NCI-H526 (cell line): Measurements from ENCODE around the gene RPLP1.
A peak's percentile ranks its signal among the peaks of the same experiment; 100 is the strongest.

ENCODE experiments used
- DNase-seq, 2 experiments: peaks; one replicate each; lab custom pipeline; 2025; lab: John Stamatoyannopoulos, UW

The RPLP1 gene

DNA sequence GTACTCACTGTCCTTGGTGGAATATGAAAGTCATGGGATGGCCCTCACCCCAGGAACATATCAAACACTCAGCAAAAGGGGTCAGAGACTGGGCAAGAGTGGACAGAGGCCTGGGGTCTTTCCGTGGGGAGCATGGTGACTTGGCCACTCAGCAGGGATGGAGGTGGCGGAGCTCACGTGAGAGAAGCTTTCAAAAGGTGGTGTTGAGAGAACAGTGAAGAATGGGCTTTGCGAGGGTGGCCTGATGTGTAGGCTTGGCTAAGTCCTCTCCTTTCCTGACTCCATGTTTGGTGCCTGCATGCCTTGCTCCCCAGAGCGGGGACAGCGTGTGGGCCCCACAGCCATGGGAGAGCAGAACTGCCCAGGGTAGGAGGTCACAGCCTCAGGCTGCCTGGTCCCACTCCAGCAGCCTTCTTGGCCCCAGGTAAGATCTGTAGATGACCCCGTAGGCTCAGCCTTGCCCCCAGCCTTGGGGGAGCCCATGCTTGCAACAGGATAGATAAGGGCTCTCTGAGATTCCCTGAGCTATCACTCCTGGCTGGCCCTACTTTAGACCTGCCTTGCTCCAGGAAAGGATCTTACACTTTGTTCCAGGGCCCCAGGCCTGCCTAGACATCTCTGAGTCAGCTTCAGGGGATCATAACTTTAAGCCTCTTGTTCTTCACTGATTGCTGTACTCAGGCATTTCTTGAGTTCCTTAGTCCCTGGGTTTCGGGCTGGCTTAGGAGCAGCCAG lies 17.0 kb downstream of the RPLP1 start:
- DNase-seq = no peak

DNA sequence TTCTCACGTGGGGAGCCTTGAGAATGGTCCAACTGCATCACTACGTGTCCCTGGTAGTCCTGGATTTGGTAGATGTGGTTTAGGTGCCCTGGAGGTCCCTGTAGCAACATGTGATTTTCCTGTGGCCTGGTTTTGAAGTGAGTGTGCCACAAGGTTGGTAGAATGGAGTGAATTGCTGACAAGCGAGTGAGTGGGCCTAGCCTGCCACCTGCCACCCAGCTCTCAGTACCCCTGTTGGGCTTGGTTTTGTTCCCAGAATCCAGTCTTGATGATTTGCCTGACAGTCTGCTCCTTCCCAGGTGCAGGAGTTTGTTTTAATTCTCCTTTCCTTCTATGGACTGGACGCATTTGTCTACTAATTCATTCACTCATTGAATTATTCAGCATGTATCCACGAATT lies 19.4 kb downstream of the RPLP1 start:
- DNase-seq = no peak

GRCh38 chr15:69472562-69472961 lies 19.9 kb downstream of the RPLP1 start:
- no peak for DNase-seq

DNA sequence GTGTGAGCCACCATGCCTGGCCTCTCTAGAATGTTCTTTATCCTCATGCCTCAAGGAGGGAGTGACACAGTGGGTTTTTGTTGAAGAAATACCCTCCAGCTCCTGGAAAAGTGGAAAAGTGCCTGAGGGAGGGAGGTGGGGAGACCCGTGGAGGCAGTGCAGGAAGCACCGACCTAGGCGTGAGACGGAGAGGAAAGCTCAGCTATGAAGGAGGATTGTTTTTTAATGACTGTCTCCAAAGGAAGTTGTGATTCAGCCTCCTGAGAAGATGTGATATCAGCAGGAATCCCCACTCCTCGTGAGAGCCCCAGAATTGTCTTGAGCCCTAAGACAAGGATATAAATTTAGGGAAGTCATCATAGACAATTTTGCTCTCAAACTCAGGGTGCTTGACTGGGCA lies 21.7 kb downstream of the RPLP1 start:
- DNase-seq = no peak

GRCh38 chr15:69474846-69475455 lies 22.3 kb downstream of the RPLP1 start:
- DNase-seq = no peak

DNA sequence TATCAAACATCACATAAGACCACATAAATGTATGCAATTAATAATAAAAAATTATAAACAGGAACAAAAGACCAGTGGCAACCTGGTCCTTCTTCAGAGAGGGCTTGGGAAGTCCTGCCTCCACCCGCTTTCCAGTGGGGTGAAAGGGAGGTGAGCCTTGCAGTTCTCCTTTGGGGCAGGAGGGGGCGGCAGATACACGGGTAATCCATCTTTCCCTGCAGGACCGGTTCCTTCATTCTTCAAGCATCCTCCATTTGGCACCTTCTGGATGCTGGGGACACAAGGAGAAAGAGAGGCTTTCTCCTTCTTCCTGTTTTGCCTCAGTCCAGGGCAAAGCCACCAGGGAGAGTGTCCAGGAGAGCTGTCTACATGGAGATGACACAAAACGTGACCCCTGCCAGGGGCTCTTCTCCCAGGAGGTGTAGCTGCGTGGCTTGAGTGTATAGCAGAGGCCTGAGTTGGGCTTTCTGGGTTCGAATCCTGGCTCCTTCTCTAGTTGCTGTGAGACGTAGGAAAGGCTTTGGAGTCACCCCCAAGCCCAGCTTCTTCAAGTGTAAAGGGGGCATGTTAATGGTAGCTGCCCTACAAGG lies 23.2 kb downstream of the RPLP1 start:
- peak; percentile 22 to 81 for DNase-seq

GRCh38 chr15:69476704-69477473 lies 24.3 kb downstream of the RPLP1 start:
- DNase-seq = no peak

GRCh38 chr15:69478259-69478781 lies 25.7 kb downstream of the RPLP1 start:
- DNase-seq = peak; percentile 64 to 88

- no peak for DNase-seq
Measured at GRCh38 chr15:69479081-69479480, 26.5 kb downstream of the RPLP1 start.

- DNase-seq = no peak
Measured at GRCh38 chr15:69479971-69480370, 27.4 kb downstream of the RPLP1 start.

- DNase-seq = no peak
Measured at GRCh38 chr15:69480932-69481331, 28.3 kb downstream of the RPLP1 start.

GRCh38 chr15:69482686-69483256 lies 30.2 kb downstream of the RPLP1 start:
- peak; percentile 5 to 46 for DNase-seq

GRCh38 chr15:69484837-69485236 lies 32.2 kb downstream of the RPLP1 start:
- DNase-seq = no peak

DNA sequence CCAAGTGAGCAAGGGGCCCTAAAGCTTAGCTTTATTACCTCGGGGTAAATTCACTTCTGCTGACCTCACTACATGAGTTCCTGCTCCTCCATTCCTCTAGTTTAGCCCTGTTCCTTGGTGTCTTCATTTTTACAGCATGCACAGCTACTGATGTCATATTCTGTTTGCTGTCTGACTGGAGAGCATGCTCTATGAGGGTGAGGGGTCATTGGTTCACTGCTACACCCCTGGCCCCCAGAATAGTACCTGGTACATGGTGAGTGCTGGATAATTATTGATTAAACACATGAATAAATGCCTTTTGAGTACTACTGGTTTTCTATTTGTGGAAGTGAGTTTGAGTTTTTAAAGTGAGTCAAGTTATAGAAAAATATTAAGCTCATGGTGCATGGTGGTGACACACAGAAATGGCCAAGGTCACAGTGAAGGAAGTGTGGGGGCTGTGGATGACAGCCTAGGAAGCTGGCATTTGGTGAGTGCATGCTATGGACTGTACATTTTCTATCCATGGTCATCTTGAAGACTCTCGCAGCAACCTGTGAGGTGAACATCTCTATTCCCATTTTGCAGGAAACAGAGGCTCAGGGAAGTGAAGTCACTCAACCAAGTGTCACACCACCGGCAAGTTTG lies 34.0 kb downstream of the RPLP1 start:
- no peak for DNase-seq

DNA sequence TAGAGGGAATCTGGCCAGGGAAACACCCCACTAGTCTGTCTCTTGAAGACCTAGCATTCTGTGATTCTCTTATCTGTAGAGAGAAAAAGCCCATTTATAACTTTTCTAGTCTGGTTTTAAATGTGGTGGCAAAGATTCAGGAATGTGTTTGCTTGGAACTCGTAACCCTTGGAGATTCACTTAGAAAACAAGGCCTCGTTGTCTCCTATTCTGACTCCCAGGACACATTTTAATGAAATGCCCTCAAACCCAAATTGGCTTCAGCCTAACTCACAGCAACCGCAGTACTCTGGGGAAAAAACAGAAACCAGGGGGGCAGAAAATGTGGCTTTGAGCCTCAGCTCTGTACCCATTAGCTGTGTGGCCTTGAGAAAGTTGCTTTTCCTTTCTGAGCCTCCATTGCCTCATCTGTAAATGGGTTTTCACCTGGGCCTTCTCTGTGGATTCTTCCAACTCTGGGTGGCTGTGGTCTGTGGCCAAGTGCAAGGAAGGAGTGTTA lies 36.5 kb downstream of the RPLP1 start:
- no peak for DNase-seq

DNA sequence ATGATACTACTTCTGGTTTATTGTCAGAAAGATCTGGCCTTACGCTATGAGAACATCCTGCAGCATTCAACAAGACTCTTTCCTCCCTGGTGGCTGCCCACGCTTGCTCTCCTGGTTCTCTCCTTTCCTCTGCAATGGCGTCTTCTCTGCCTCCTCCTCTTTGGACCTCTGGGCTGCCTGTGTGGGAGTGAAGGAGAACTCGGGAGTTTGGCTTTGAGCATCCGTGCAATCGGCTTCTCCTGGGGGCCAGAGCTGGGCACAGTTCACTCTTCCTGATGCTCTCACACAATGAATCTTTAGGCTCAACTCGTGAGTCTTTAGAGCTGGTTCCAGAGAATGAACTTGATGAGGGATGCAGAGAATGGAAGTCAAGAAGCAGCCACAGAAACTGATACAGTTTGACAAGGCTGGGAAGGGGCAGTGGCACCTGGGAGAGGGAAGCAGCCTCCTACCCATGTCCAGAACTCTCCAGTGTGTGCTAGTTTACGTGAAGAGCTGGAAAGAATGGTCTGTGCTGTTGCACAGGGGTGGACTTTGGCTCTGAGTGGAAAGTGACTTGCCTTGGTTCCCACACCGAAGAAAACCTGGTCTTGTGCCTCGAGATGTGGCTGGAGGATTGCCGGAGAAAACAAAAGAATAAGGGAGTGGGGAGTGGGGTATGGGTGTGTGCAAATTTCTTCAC lies 37.9 kb downstream of the RPLP1 start:
- DNase-seq = no peak

DNA sequence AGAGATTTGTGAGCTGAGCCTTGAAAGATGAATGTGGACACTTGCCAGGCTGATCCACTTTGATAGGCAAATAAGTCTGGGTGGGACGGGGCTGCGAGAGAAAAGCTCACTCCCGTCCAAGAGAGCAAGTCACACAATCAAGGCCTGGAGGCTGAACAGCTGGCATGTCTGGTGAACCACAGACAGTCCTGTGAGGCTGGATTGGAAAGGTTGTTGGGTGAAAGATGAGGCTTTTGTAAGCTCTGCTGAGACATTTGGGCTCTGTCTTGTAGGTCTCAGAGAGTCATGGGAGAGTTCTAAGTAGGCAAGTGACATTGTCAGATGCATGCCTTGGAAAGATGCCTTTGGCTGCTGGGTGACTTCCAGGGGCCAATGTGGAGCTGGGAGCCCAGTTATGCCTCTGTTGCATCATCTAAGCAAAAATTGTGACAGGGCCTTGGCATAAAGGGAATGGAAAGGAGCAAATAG lies 38.5 kb downstream of the RPLP1 start:
- peak; percentile 74 to 87 for DNase-seq

- DNase-seq = no peak
Measured at GRCh38 chr15:69493406-69493805, 40.8 kb downstream of the RPLP1 start.

GRCh38 chr15:69496001-69496400 lies 43.4 kb downstream of the RPLP1 start:
- no peak for DNase-seq

GRCh38 chr15:69497076-69497475 lies 44.5 kb downstream of the RPLP1 start:
- DNase-seq = no peak

DNA sequence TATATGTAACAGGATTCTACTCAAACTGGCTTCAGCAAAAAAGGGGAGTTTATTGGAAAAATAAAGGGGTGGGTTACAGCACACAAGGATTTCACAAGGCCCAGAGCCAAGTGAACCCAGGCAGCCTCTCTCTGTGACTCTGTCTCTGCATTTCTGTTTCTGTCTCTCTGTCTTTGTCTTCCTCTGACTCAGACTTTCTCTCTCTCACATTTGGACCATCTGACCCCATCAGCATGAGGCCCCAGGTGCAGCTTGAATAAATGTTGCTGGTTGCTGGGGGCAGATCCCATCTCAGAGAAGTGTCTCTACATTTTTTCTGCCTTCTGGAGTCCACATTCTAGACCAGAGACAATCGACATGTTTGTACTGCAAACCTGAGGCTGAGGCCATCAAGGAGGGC lies 45.0 kb downstream of the RPLP1 start:
- no peak for DNase-seq
